SK-N-SH (cell line): Measurements from ENCODE around the gene SV2A.
"Not testable (repeated sequence)": the region's sequence is repeated elsewhere in the genome, so short reads cannot be mapped to it uniquely, and the experiment has no call there.

ENCODE experiments used
- CTCF ChIP-seq: fragments of 200-600 bp; sonication (generic); IDR thresholded peaks from 2 replicates; pipeline ENCODE4 v1.6.1; 2017; ENCODE audit warnings: antibody characterized with exemption, mild to moderate bottlenecking, moderate library complexity
- GABPA ChIP-seq: IDR thresholded peaks from 2 replicates; pipeline ENCODE4 v1.4.0; 2012; ENCODE audit warnings: low read depth, mild to moderate bottlenecking
- JUND ChIP-seq: IDR thresholded peaks from 2 replicates; pipeline ENCODE4 v1.4.0; 2012
- NFIC ChIP-seq: IDR thresholded peaks from 2 replicates; pipeline ENCODE4 v1.4.0; 2012; ENCODE audit warnings: borderline replicate concordance
- RAD21 ChIP-seq: IDR thresholded peaks from 2 replicates; pipeline ENCODE4 v1.6.1; 2012; ENCODE audit warnings: mild to moderate bottlenecking, low read length
- TAF1 ChIP-seq: IDR thresholded peaks from 2 replicates; pipeline ENCODE4 v1.6.1; 2012; ENCODE audit warnings: low read depth, mild to moderate bottlenecking, low read length, moderate library complexity, borderline replicate concordance
- TF ChIP-seq, protein P1 (sequence below): fragments of 150-350 bp; IDR thresholded peaks from 2 replicates; pipeline ENCODE4 v1.6.1; 2017; ENCODE audit warnings: antibody characterized with exemption, low read length, low read depth, borderline replicate concordance
- TF ChIP-seq, protein P2 (sequence below): IDR thresholded peaks from 2 replicates; pipeline ENCODE4 v1.4.0; 2012; ENCODE audit warnings: low read depth
- TF ChIP-seq, protein P3 (sequence below): IDR thresholded peaks from 2 replicates; pipeline ENCODE4 v1.4.0; 2012; ENCODE audit warnings: low read depth, borderline replicate concordance

DNA sequence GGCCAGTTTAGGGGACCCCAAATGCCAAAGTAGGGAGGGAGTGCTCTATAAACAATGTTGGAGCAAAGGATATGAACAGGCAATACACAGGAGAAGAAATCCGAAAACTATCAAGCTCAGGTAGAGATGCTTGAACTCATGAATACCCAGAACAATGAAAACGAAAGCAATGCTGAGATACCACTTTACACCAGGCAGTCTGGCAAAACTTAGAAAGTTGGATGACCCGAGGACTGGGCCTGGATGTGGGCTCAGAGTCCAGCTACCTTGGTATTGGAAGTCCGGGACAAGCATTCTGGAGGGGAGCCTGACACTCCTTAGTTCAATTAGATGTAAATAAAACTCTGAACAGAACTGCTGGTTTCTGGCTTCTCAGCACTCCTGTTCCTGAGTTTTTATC is 44.6 kb downstream of the SV2A start:
- not testable (repeated sequence) for TF ChIP-seq GABPA, CTCF, TAF1, RAD21, NFIC, JUND
- TF ChIP-seq, protein P1, sequence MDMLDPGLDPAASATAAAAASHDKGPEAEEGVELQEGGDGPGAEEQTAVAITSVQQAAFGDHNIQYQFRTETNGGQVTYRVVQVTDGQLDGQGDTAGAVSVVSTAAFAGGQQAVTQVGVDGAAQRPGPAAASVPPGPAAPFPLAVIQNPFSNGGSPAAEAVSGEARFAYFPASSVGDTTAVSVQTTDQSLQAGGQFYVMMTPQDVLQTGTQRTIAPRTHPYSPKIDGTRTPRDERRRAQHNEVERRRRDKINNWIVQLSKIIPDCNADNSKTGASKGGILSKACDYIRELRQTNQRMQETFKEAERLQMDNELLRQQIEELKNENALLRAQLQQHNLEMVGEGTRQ: not testable (repeated sequence)
- TF ChIP-seq, protein P2, sequence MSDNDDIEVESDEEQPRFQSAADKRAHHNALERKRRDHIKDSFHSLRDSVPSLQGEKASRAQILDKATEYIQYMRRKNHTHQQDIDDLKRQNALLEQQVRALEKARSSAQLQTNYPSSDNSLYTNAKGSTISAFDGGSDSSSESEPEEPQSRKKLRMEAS: not testable (repeated sequence)
- TF ChIP-seq, protein P3, sequence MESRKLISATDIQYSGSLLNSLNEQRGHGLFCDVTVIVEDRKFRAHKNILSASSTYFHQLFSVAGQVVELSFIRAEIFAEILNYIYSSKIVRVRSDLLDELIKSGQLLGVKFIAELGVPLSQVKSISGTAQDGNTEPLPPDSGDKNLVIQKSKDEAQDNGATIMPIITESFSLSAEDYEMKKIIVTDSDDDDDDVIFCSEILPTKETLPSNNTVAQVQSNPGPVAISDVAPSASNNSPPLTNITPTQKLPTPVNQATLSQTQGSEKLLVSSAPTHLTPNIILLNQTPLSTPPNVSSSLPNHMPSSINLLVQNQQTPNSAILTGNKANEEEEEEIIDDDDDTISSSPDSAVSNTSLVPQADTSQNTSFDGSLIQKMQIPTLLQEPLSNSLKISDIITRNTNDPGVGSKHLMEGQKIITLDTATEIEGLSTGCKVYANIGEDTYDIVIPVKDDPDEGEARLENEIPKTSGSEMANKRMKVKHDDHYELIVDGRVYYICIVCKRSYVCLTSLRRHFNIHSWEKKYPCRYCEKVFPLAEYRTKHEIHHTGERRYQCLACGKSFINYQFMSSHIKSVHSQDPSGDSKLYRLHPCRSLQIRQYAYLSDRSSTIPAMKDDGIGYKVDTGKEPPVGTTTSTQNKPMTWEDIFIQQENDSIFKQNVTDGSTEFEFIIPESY: not testable (repeated sequence)
